SK-N-MC (cell line): ENCODE measurements around the gene C15orf61.

Experiments used
- DNase-seq: peaks from one replicate; pipeline ENCODE4 v3.0.0-alpha.2; 2011; ENCODE audit warnings: low read depth, low spot score
- H3K27ac ChIP-seq: fragments of 200-600 bp; sonication (generic); 2 replicates; pipeline ENCODE4 v1.5.1; 2016; ENCODE audit warnings: mixed run types
- H3K36me3 ChIP-seq: fragments of 200-600 bp; sonication (generic); 2 replicates; pipeline ENCODE4 v1.6.1; 2017; ENCODE audit warnings: antibody characterized with exemption, low read length, mixed read lengths; ENCODE audit not compliant: insufficient read depth
- H3K4me3 ChIP-seq: fragments of 200-600 bp; sonication (generic); 2 replicates; pipeline ENCODE4 v1.5.1; 2016
- H3K9ac ChIP-seq: fragments of 200-600 bp; sonication (generic); 2 replicates; pipeline ENCODE4 v1.8.0; 2017; ENCODE audit warnings: mixed run types, mixed read lengths; ENCODE audit not compliant: insufficient read length
- H3K9me3 ChIP-seq: fragments of 200-600 bp; sonication (generic); 2 replicates; pipeline ENCODE4 v1.6.1; 2017; ENCODE audit warnings: low read depth, mild to moderate bottlenecking, antibody characterized with exemption, low read length, moderate library complexity, mixed read lengths
- EZH2 ChIP-seq: fragments of 200-600 bp; sonication (generic); IDR thresholded peaks from one replicate; pipeline ENCODE4 v1.6.1; 2017; ENCODE audit warnings: antibody characterized with exemption
- FOXP2 ChIP-seq: optimal IDR thresholded peaks from 2 replicates; pipeline ENCODE3; 2011; ENCODE audit warnings: mild to moderate bottlenecking, moderate library complexity; ENCODE audit not compliant: insufficient read depth; ENCODE audit errors: extremely low read length, control extremely low read depth
- POLR2AphosphoS5 ChIP-seq: IDR thresholded peaks from 2 replicates; pipeline ENCODE4 v1.6.1; 2012; ENCODE audit warnings: mild to moderate bottlenecking, low read depth, low read length, borderline replicate concordance

C15orf61 gene

DNA sequence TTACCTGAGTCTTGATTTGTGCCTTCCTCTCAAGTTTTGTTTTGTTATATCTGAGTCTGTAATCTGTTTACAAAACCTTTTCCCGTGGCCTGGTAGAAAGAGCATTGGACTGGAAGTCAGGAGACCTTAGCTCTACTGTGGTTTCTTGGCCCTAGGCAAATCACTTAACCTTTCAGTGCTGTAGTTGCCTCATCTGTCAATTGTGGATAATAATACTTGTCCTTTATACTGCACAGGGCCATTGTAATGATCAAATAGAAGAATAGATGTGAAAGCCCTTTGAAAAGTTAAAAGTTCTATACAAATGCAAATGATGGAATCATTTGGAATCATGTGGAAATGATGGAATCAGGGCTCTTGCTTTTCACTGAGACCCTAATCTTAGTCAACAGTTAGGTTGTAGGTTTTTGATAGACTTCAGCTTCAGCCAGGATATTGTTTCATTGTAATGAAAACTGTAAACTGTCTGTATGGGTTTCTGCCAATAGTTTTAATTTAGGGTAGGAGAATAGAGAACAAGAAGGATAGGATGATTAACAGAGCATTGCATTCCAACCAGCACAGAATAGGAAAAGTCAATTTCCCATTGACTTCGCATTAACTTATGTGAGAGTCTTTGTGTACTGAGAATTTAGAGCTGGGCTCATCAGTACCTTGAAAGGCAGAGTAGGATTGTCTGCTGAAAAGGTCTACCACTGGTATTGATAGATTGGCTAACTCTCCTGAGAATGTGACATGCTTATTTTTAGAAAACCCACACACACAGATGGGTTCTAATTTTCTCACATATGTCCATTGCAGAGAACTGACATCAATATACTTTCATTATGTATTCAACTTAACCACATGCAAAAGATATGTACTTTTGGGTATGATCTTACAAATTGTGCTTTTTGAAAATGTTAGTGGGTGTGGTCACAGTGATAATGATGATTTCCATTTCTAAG, 43.4 kb downstream of the C15orf61 start:
- H3K36me3 ChIP-seq = peaks cover 13% of the 10 kb centered on the region
- TF ChIP-seq POLR2AphosphoS5 = no peak
- no peak for TF ChIP-seq FOXP2
- TF ChIP-seq EZH2 = no peak
- H3K4me3 ChIP-seq = no peak overlapping the region
- H3K27ac ChIP-seq = no peak overlapping the region
- H3K9me3 ChIP-seq = 0 out of 2 replicates have a peak, but pooled peaks cover 4% of the 10 kb centered on the region
- DNase-seq = no peak
- no peak overlapping the region for H3K9ac ChIP-seq

- Histone ChIP-seq H3K27ac (no peak overlapping the region), H3K4me3 (no peak overlapping the region)
- DNase-seq = no peak
These were observed 44.0 kb downstream of the C15orf61 start for GRCh38 chr15:67564968-67565345.

DNA sequence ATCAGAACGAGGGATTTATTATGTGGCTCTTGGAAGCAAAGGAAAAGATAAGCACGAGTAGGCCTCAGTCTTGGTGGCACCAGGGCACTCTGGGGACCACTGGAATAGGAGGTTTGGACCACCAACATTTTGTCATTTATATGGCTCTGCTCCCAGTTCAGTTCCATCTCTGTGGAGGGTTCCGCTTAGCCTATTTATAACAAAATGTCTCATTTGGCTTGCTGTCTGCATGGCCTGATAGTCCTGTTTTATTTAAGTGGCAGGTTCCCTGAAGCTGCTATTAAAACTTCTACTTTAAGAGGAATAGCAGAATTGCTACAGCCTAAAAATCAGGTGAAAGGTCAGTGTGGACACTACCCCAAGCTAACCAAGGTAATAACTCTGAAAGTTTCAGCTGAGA, 48.7 kb downstream of the C15orf61 start:
- Histone ChIP-seq H3K36me3 (no peaks in the 10 kb centered on the region), H3K9ac (no peak overlapping the region), H3K27ac (no peak overlapping the region), H3K9me3 (no peaks in the 10 kb centered on the region), H3K4me3 (no peak overlapping the region)
- DNase-seq = no peak
- TF ChIP-seq POLR2AphosphoS5 (no peak), EZH2 (no peak)

More at GRCh38 chr15:67564968-67565345, 44.0 kb downstream of the C15orf61 start:
- TF ChIP-seq FOXP2 (no peak), POLR2AphosphoS5 (no peak), EZH2 (no peak)
- Histone ChIP-seq H3K9ac (no peak overlapping the region), H3K36me3 (peaks cover 7% of the 10 kb centered on the region), H3K9me3 (no peaks in the 10 kb centered on the region)

GRCh38 chr15:67570875-67571647, 50.1 kb downstream of the C15orf61 start:
- Histone ChIP-seq H3K4me3 (no peak overlapping the region), H3K9ac (no peak overlapping the region), H3K36me3 (no peaks in the 10 kb centered on the region), H3K9me3 (no peaks in the 10 kb centered on the region), H3K27ac (no peak overlapping the region)
- DNase-seq = no peak
- no peak for TF ChIP-seq FOXP2
- no peak for TF ChIP-seq POLR2AphosphoS5
- TF ChIP-seq EZH2 = no peak

DNA sequence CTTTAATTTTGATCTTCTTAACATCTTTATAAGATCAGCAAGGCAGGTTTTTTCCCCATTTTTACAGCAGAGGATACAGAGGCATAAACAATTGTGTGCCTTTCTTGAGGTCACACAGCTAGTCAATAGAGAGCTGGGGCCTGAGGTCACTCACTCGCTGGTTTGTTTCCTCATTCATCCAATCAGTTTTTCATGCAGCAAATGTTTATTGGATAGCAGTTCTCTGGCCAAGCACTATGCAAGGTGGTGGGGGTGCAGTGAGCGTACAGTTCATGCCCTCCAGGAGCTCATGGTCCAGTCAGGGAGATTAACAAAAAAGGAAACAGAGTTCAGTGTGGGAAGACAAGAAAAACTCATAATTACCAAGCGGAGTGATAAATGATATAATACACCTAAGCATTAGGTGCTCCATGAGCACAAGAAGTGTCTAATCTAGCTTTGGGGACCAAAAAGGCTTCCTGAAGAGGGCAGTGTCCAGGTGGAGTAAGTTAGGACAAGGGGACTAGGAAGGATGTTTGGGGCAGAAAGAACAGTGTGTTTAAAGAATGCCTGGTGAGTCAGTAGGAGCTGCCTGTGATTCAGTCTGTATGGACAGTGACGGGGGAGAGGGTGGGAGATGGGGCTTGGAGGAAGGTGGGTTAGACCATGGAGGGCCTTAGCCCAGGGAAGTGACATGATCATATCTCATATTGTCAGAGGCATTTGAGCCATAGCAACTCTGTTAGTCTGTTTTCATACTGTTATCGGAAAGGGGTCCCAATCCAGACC, 50.9 kb downstream of the C15orf61 start:
- DNase-seq = no peak
- Histone ChIP-seq H3K4me3 (no peak overlapping the region), H3K36me3 (no peaks in the 10 kb centered on the region), H3K9ac (no peak overlapping the region), H3K9me3 (no peaks in the 10 kb centered on the region), H3K27ac (no peak overlapping the region)
- no peak for TF ChIP-seq POLR2AphosphoS5
- TF ChIP-seq FOXP2 = no peak
- no peak for TF ChIP-seq EZH2

- Histone ChIP-seq H3K9me3 (no peaks in the 10 kb centered on the region), H3K4me3 (no peak overlapping the region), H3K9ac (no peak overlapping the region), H3K27ac (no peak overlapping the region), H3K36me3 (no peaks in the 10 kb centered on the region)
- TF ChIP-seq FOXP2 (no peak), EZH2 (no peak), POLR2AphosphoS5 (no peak)
- no peak for DNase-seq
These were observed 52.3 kb downstream of the C15orf61 start for GRCh38 chr15:67573194-67573593.

DNA sequence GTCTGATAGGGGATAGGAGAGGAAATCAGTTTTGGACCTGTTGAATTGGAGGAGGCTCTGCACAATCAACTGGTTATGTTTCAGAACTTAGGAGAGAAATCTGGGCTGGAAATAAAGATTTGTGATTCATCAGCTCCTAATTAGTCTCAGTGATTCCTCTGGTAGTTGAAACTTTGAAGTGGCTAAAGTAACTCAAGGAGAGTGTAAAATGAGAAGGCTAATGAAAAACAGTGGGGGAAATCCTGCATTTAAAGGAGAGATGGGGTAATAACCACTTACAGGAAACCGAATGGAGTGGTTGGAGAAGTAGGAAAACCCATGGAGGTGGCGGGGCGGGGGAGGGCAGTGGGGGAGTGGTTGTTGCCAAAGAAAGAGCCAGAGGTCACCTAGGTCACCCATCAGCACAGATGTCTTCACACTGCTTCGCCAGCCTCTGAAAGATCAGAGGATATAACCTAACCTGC, 54.1 kb downstream of the C15orf61 start:
- no peak overlapping the region for H3K27ac ChIP-seq
- no peak overlapping the region for H3K4me3 ChIP-seq
- DNase-seq = peak; percentile 28
- TF ChIP-seq EZH2 = no peak
- no peak for TF ChIP-seq POLR2AphosphoS5
- no peak for TF ChIP-seq FOXP2
- H3K9me3 ChIP-seq = no peaks in the 10 kb centered on the region
- no peaks in the 10 kb centered on the region for H3K36me3 ChIP-seq
- no peak overlapping the region for H3K9ac ChIP-seq
